Endodermal cell (in vitro differentiated cells): ENCODE results near the gene ZFY. TPM values are rescaled to one million over a fixed set of nuclear protein-coding genes. Genes with fewer than 3 reads are reported as not detected.

Experiments
- DNase-seq: peaks from one replicate; pipeline ENCODE4 v3.0.0-alpha.2; 2017
- H3K27ac ChIP-seq: 2 replicates; pipeline ENCODE4 v1.5.1; 2013; ENCODE audit warnings: mild to moderate bottlenecking, low read depth, low read length, moderate library complexity
- H3K27me3 ChIP-seq: 2 replicates; pipeline ENCODE4 v1.6.1; 2013; ENCODE audit warnings: mild to moderate bottlenecking, low read length, moderate library complexity; ENCODE audit not compliant: insufficient read depth, control insufficient read depth, poor library complexity, severe bottlenecking
- H3K36me3 ChIP-seq: 2 replicates; pipeline ENCODE4 v1.7.0; 2013; ENCODE audit warnings: mild to moderate bottlenecking, low read length, moderate library complexity; ENCODE audit not compliant: control insufficient read depth, insufficient read depth
- H3K4me1 ChIP-seq: one replicate; pipeline ENCODE4 v1.7.0; 2013; ENCODE audit warnings: low read length; ENCODE audit not compliant: control insufficient read depth, insufficient read depth
- H3K4me3 ChIP-seq: 2 replicates; pipeline ENCODE4 v1.5.1; 2013; ENCODE audit warnings: mild to moderate bottlenecking, low read length, moderate library complexity
- H3K9ac ChIP-seq: 2 replicates; pipeline ENCODE4 v1.6.1; 2013; ENCODE audit warnings: mild to moderate bottlenecking, low read length, moderate library complexity; ENCODE audit not compliant: poor library complexity, severe bottlenecking; ENCODE audit errors: extremely low read depth
- H3K9me3 ChIP-seq: 2 replicates; pipeline ENCODE4 v1.6.1; 2013; ENCODE audit warnings: mild to moderate bottlenecking, low read length, moderate library complexity; ENCODE audit not compliant: control insufficient read depth
- H3K27ac Mint-ChIP-seq: 2 replicates; pipeline ENCODE4 v1.8.0; 2020; ENCODE audit warnings: mixed read lengths
- H3K27me3 Mint-ChIP-seq: 2 replicates; pipeline ENCODE4 v1.8.0; 2021; ENCODE audit warnings: mild to moderate bottlenecking, mixed read lengths; ENCODE audit not compliant: insufficient read depth
- H3K36me3 Mint-ChIP-seq: 2 replicates; pipeline ENCODE4 v1.8.0; 2020; ENCODE audit warnings: low read depth, mixed read lengths
- H3K4me1 Mint-ChIP-seq: 2 replicates; pipeline ENCODE4 v1.8.0; 2020; ENCODE audit warnings: mixed read lengths
- H3K4me3 Mint-ChIP-seq: 2 replicates; pipeline ENCODE4 v1.8.0; 2020; ENCODE audit warnings: mild to moderate bottlenecking, moderate library complexity, mixed read lengths
- H3K9me3 Mint-ChIP-seq: 2 replicates; pipeline ENCODE4 v1.8.0; 2020; ENCODE audit warnings: mild to moderate bottlenecking, mixed read lengths
- WGBS, 2 experiments: methylation state at CpG; one replicate each; pipeline versions ENCODE4 v1.1.5 to v1.1.7; 2013; ENCODE audit warnings: missing lambda C conversion rate in 2 of 2, mixed read lengths in 1 of 2; ENCODE audit not compliant: insufficient coverage in 1 of 2, insufficient read length in 1 of 2; 5-methylcytosine and 5-hydroxymethylcytosine counted together
- total RNA-seq, 2 donors: library from RNA; stranded (reverse); fragmentation: NEBNext Ultra II Directional in 1 of 2; extraction: Animal tissue kit (Norgen Biotek cat#: 25700) in 1 of 2; gene quantifications; 2 replicates in 1 of 2; 3 replicates in 1 of 2; pipeline ENCODE4 v1.2.1, GENCODE V29; 2021
- TF ChIP-seq, protein P1 (sequence below): fragments of 200-600 bp; sonication (generic); conservative IDR thresholded peaks from 2 replicates; pipeline ENCODE4 v1.5.0; 2021; ENCODE audit warnings: antibody characterized with exemption, mild to moderate bottlenecking

The ZFY gene
- total RNA-seq, 2 donors from 2014 or later: 36.7 TPM; not detected in 1

DNA sequence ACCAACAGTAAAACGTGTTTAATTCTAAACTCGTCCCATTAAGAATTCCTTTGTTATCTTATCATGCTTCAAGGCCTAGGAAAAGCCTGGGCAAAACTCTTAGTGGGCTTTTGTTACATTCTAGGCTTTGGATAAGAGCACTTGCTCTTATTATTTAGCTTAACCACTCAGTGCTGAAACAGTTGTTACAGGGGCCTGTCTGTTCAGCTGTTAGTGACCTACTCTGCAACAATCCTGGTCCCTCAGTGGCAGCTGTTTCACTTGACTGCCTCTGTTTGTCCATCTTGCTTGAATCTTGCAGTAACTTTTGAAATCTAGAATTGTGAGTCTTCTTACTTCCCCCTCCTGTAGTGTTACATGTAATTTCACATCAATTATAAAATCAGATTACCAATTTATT lies 88.4 kb downstream of the ZFY start:
- TF ChIP-seq, protein P1, sequence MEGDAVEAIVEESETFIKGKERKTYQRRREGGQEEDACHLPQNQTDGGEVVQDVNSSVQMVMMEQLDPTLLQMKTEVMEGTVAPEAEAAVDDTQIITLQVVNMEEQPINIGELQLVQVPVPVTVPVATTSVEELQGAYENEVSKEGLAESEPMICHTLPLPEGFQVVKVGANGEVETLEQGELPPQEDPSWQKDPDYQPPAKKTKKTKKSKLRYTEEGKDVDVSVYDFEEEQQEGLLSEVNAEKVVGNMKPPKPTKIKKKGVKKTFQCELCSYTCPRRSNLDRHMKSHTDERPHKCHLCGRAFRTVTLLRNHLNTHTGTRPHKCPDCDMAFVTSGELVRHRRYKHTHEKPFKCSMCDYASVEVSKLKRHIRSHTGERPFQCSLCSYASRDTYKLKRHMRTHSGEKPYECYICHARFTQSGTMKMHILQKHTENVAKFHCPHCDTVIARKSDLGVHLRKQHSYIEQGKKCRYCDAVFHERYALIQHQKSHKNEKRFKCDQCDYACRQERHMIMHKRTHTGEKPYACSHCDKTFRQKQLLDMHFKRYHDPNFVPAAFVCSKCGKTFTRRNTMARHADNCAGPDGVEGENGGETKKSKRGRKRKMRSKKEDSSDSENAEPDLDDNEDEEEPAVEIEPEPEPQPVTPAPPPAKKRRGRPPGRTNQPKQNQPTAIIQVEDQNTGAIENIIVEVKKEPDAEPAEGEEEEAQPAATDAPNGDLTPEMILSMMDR: no peak
- Histone ChIP-seq H3K4me3 (no peak overlapping the region), H3K9me3 (no peaks in the 10 kb centered on the region), H3K27me3 (no peaks in the 10 kb centered on the region), H3K36me3 (no peaks in the 10 kb centered on the region), H3K27ac (no peak overlapping the region), H3K4me1 (no peaks in the 10 kb centered on the region), H3K9ac (no peak overlapping the region)
- no peak for DNase-seq
- 0% methylated on average over 1 of the region's 2 CpGs; no CpG with 5 or more reads in 1 of the 2 experiments for WGBS, 2 experiments
- H3K4me1 Mint-ChIP-seq: no peaks in the 10 kb centered on the region
- no peaks in the 10 kb centered on the region for H3K27me3 Mint-ChIP-seq
- H3K4me3 Mint-ChIP-seq: no peak overlapping the region
- H3K27ac Mint-ChIP-seq: no peak overlapping the region
- H3K36me3 Mint-ChIP-seq: no peaks in the 10 kb centered on the region
- H3K9me3 Mint-ChIP-seq: no peaks in the 10 kb centered on the region

DNA sequence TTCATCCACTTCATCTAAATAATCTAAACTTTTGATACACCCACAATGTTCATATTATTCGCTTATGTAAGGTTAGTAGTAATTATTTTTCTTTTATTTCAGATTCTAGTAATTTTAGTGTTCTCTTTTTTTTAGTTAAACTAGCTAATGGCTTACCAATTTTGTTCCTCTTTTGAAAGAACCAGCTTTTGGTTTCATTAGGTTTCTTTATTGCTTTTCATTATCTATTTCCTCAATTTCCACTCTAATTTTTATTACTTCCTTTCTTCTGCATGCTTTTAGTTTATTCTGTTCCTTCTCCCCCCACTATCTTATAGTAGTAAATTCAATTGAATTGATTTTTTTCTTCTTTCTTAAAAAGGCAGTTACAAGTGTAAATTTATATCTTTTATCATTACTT lies 90.2 kb downstream of the ZFY start:
- no peak overlapping the region for H3K4me3 ChIP-seq
- no peak for DNase-seq
- Mint-ChIP-seq H3K27me3 (no peaks in the 10 kb centered on the region), H3K36me3 (no peaks in the 10 kb centered on the region), H3K9me3 (no peaks in the 10 kb centered on the region), H3K4me3 (no peak overlapping the region), H3K27ac (no peak overlapping the region), H3K4me1 (no peaks in the 10 kb centered on the region)
- WGBS, 2 experiments: no CpG with 5 or more reads among the region's 1 CpG
- no peak overlapping the region for H3K9ac ChIP-seq
- no peaks in the 10 kb centered on the region for H3K36me3 ChIP-seq
- no peaks in the 10 kb centered on the region for H3K4me1 ChIP-seq
- no peaks in the 10 kb centered on the region for H3K9me3 ChIP-seq
- H3K27me3 ChIP-seq: no peaks in the 10 kb centered on the region
- TF ChIP-seq, protein P1: no peak
- no peak overlapping the region for H3K27ac ChIP-seq

Other genes starting within 250 kb of the ZFY start
- gene SRY, start 147.7 kb upstream of the ZFY start, total RNA-seq: 10 to 100 TPM in 1 of 2 donors, not detected in 1; 14.4 TPM
- 100 to 1,000 TPM in 1 of 2 donors, not detected in 1; 348 TPM for gene RPS4Y1, start 93.8 kb upstream of the ZFY start, total RNA-seq